ENCODE measurements around the gene MUC5B.

GRCh38 chr11:1276866-1277615 is 54.2 kb downstream of the MUC5B start:
- no peak for TF ChIP-seq CTCF (IDR thresholded peaks at IDR 0.05)
- TF ChIP-seq POLR2A (IDR thresholded peaks at IDR 0.05): no peak
